Uterus (tissue), 4 donors: ENCODE results near the gene DDX41. TPM values are rescaled to one million over a fixed set of nuclear protein-coding genes. Genes with fewer than 3 reads are reported as not detected.

Experiments used
- DNase-seq, 2 donors: peaks; one replicate each; pipeline ENCODE4 v3.0.0-alpha.2; 2019 to 2020
- H3K27ac ChIP-seq, 2 donors: fragments of 200-600 bp; sonication (generic); 1 replicate in 1 of 2; 2 replicates in 1 of 2; pipeline ENCODE4 v1.5.1; 2016 to 2018
- H3K27me3 ChIP-seq, 2 donors: fragments of 200-600 bp; sonication (generic); one replicate each; pipeline ENCODE4 v1.5.1; 2018 to 2019; ENCODE audit warnings: control low read depth in 1 of 2
- H3K36me3 ChIP-seq, 2 donors: fragments of 200-600 bp; sonication (generic); one replicate each; pipeline ENCODE4 v1.5.1; 2019; ENCODE audit warnings: control low read depth in 1 of 2
- H3K4me1 ChIP-seq, 2 donors: fragments of 200-600 bp; sonication (generic); one replicate each; pipeline ENCODE4 v1.5.1; 2018 to 2019; ENCODE audit warnings: control low read depth in 1 of 2
- H3K4me3 ChIP-seq, 2 donors: fragments of 200-600 bp; sonication (generic); 1 replicate in 1 of 2; 2 replicates in 1 of 2; pipeline ENCODE4 v1.5.1; 2018 to 2019; ENCODE audit warnings: mild to moderate bottlenecking in 1 of 2
- H3K9me3 ChIP-seq, 2 donors: fragments of 200-600 bp; sonication (generic); one replicate each; pipeline ENCODE4 v1.5.1; 2019; ENCODE audit warnings: control low read depth in 1 of 2
- POLR2A ChIP-seq, 2 donors: fragments of 450-650 bp; IDR thresholded peaks; one replicate each; pipeline ENCODE4 v1.6.1; 2016; ENCODE audit warnings: antibody characterized with exemption in 2 of 2, mild to moderate bottlenecking in 1 of 2, moderate library complexity in 1 of 2
- intact Hi-C: fragments of 100-400 bp; cut with DNase I; formaldehyde crosslinking; loops from one replicate; pipeline ENCODE4 v1.15.1; 2023; ENCODE audit warnings: low total_unique reads
- total RNA-seq, 4 donors: library from RNA; depleted of rRNA in 3 of 4; stranded (reverse); fragments of >200 nt in 3 of 4; gene quantifications; one replicate each; pipeline versions ENCODE4 v1.1.0 to v1.2.4, GENCODE V29; 2014 to 2023
- TF ChIP-seq, protein P1 (sequence below), 4 experiments: fragments of 200-600 bp in 2 of 4; fragments of 450-650 bp in 2 of 4; sonication (generic) in 2 of 4; IDR thresholded peaks; one replicate each; pipeline ENCODE4 v1.5.1; 2016 to 2019; ENCODE audit warnings: antibody characterized with exemption in 4 of 4, mild to moderate bottlenecking in 2 of 4, moderate library complexity in 1 of 4
- donor health status: DM: yes; HTN: yes; CAD: no.

Gene DDX41
- total RNA-seq, 4 donors from 2014 or later = 61.0 to 146 (median 95.6) TPM

DNA sequence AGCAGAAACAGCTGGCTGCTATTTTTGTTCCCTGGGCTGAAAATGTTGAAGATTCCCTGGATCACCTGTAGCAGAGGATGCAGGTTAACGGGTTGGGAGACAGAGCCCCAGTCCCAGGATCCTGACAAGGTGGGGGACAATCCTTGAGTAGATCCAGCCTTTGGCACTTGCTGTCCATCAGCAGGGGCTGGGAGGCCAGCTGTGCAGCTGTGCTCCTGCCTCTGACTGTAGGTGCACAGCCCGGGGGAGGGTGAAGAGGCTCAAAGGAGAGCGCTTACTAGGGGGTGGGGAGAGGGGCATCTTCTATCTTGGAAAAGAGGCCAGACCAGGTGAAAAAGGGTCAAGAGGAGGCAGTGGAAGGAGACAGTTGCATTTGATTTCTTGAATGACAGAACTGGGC lies 3.5 kb upstream of the DDX41 start:
- intact Hi-C loops = no loop called here
- H3K27me3 ChIP-seq = no peaks in the 10 kb centered on the region
- H3K4me3 ChIP-seq = no peak overlapping the region
- H3K9me3 ChIP-seq = no peaks in the 10 kb centered on the region
- no peak for DNase-seq
- no peaks in the 10 kb centered on the region for H3K36me3 ChIP-seq
- H3K27ac ChIP-seq = no peak overlapping the region
- H3K4me1 ChIP-seq = peaks cover 0 to 3% of the 10 kb centered on the region in 2 donors
- no peak for TF ChIP-seq POLR2A (IDR thresholded peaks at IDR 0.05)
- TF ChIP-seq, protein P1, sequence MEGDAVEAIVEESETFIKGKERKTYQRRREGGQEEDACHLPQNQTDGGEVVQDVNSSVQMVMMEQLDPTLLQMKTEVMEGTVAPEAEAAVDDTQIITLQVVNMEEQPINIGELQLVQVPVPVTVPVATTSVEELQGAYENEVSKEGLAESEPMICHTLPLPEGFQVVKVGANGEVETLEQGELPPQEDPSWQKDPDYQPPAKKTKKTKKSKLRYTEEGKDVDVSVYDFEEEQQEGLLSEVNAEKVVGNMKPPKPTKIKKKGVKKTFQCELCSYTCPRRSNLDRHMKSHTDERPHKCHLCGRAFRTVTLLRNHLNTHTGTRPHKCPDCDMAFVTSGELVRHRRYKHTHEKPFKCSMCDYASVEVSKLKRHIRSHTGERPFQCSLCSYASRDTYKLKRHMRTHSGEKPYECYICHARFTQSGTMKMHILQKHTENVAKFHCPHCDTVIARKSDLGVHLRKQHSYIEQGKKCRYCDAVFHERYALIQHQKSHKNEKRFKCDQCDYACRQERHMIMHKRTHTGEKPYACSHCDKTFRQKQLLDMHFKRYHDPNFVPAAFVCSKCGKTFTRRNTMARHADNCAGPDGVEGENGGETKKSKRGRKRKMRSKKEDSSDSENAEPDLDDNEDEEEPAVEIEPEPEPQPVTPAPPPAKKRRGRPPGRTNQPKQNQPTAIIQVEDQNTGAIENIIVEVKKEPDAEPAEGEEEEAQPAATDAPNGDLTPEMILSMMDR (IDR thresholded peaks at IDR 0.05) = no peak

DNA sequence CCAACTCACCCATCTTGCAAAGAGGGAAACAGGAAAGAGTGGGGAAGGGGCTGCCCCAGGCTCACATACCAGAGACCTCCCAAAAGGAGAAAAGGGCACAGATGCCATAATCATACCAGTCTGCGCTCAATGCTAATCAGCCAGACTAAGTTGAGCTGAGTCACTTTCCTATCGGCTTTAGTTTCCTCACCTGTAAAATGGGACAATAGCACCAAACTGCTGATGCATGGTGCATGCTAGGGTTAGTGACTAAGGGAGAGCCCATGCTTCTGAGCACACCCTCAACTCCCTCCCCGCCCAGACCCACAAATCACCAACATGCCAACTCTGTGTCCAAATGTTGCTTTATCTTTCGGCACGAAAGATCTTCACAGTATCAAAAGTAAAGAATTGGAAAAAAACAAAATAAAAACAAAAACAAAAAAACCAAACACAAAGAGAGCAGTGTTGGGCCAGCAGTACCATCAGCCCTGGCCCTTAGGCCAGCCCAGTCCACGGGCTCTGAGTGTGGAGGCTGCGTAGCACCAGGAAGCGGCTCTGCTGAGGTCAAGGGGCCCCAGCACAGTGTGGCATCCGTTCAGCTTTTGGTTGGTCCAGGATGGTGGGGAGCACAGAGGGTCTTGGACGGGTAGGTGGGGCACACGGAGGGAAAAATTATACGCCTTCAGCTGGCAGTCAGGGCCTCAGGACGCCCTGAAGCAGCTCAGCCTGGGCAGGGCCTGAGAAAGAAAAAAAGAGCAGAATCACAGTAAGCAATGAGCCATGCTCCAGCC lies 2.9 kb upstream of the DDX41 start:
- Histone ChIP-seq H3K27me3 (no peaks in the 10 kb centered on the region), H3K27ac (no peak overlapping the region), H3K4me3 (no peak overlapping the region), H3K9me3 (no peaks in the 10 kb centered on the region), H3K36me3 (no peaks in the 10 kb centered on the region), H3K4me1 (peaks cover 0 to 3% of the 10 kb centered on the region in 2 donors)
- TF ChIP-seq, protein P1 (IDR thresholded peaks at IDR 0.05) = no peak
- intact Hi-C loops = no loop called here
- no peak for DNase-seq

DNA sequence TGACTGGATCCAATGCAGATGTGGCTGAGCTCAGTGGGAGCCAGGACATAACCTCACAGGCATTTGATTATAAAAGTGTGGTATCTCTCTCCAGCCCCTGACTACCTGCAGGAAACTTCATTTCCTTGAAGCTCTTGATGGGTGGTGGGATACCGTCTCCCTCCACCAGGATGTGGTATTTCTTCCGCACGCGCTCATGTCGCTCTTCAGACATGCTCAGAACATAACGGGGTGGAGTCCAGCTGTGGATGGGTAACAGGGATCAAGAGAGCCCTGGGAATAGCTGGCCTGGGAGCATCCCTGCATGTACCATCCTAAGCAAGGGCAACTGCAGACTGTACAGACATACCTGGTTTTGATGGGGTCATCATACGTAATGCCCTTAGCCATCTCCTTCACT lies 1.2 kb downstream of the DDX41 start:
- no peak for DNase-seq
- intact Hi-C loops = no loop called here
- no peak overlapping the region for H3K4me3 ChIP-seq

DNA sequence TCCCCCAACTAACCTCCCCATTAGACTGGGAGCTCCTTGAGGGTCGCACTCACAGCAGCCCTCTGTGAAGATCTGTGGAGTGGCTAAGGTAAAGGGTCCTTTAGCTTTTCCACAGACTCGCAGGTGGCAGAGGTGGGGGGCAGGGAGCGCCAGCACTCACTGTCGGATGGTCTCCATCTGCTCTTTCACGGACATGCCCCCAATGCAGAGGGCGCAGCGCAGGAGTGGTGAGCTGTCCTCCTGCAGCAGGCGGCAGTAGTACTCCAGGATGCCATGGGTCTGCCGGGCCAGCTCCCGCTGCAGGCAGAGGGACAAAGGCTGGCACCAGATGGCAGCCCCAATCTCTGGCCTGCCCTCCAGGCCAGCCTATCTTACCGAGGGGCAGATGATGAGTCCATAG lies 2.2 kb downstream of the DDX41 start:
- Histone ChIP-seq H3K4me1 (peaks cover 0 to 3% of the 10 kb centered on the region in 2 donors), H3K27ac (no peak overlapping the region), H3K4me3 (no peak overlapping the region), H3K9me3 (no peaks in the 10 kb centered on the region), H3K27me3 (no peaks in the 10 kb centered on the region), H3K36me3 (no peaks in the 10 kb centered on the region)
- DNase-seq = no peak
- TF ChIP-seq POLR2A (IDR thresholded peaks at IDR 0.05) = no peak
- TF ChIP-seq, protein P1 (IDR thresholded peaks at IDR 0.05) = no peak
- intact Hi-C loops = no loop called here

More for the DNA sequence above, 1.2 kb downstream of the DDX41 start:
- no peaks in the 10 kb centered on the region for H3K36me3 ChIP-seq
- peaks cover 0 to 3% of the 10 kb centered on the region in 2 donors for H3K4me1 ChIP-seq
- TF ChIP-seq, protein P1 (IDR thresholded peaks at IDR 0.05) = no peak
- TF ChIP-seq POLR2A (IDR thresholded peaks at IDR 0.05) = no peak
- no peak overlapping the region for H3K27ac ChIP-seq
- no peaks in the 10 kb centered on the region for H3K27me3 ChIP-seq
- no peaks in the 10 kb centered on the region for H3K9me3 ChIP-seq

DNA sequence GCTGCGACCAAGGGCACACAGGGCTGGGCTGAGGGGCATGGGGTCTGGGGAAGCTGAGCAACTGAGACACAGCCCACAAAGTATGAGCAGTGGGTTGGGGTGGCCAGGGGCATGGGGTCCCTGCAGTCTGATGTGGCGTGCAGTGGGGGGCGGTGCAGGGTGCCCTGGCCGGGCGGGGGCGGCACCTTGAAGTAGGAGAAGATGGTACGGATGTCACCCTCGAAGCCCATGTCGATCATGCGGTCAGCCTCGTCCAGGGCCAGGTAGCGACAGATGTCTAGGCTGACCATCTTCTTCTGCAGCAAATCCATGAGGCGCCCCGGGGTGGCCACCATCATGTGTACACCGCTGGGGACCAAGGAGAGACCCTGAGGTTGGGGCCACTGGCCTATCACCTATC lies 3.3 kb downstream of the DDX41 start:
- peaks cover 0 to 3% of the 10 kb centered on the region in 2 donors for H3K4me1 ChIP-seq
- TF ChIP-seq, protein P1 (IDR thresholded peaks at IDR 0.05) = no peak
- TF ChIP-seq POLR2A (IDR thresholded peaks at IDR 0.05) = no peak
- no peak overlapping the region for H3K27ac ChIP-seq
- no peaks in the 10 kb centered on the region for H3K36me3 ChIP-seq
- intact Hi-C loops = no loop called here
- no peak for DNase-seq
- no peaks in the 10 kb centered on the region for H3K27me3 ChIP-seq
- no peak overlapping the region for H3K4me3 ChIP-seq
- no peaks in the 10 kb centered on the region for H3K9me3 ChIP-seq
